B cell (primary cell): ENCODE measurements around the gene MYCBPAP. TPM values are rescaled to one million over a fixed set of nuclear protein-coding genes. Genes with fewer than 3 reads are reported as not detected.

Experiments
- ATAC-seq: fragments of 200-7000 bp; cut with Tn5 transposase; one replicate; pipeline ENCODE4 v1.10.0; 2021; ENCODE audit warnings: low read depth, mild to moderate bottlenecking, moderate number of reproducible peaks, moderate library complexity
- CTCF ChIA-PET: fragments of 350-600 bp; sonication (Branson Sonifier 250); formaldehyde crosslinking; loops from one replicate; lab custom pipeline; 2021; ENCODE audit warnings: antibody characterized with exemption, inconsistent platforms; lab: Charles Lee
- POLR2A ChIA-PET: fragments of 350-600 bp; sonication (Branson Sonifier 250); formaldehyde crosslinking; loops from one replicate; lab custom pipeline; 2021; ENCODE audit warnings: antibody characterized with exemption; lab: Charles Lee
- DNase-seq: peaks from one replicate; pipeline ENCODE4 v3.0.0; 2013
- H2AFZ ChIP-seq: 2 replicates; pipeline ENCODE4 v1.6.1; 2012; ENCODE audit warnings: mild to moderate bottlenecking, low read depth, low read length; ENCODE audit not compliant: insufficient read depth, poor library complexity, severe bottlenecking
- H3K27ac ChIP-seq, 2 donors: 1 replicate in 1 of 2; 2 replicates in 1 of 2; pipeline ENCODE4 v1.5.1; 2012 to 2013; ENCODE audit warnings: low read length in 2 of 2, mild to moderate bottlenecking in 2 of 2, moderate library complexity in 1 of 2
- H3K27me3 ChIP-seq, 4 experiments: fragments of 200-600 bp in 1 of 4; sonication (generic) in 1 of 4; replicated peaks in 1 of 4; 1 replicate in 2 of 4; 2 replicates in 2 of 4; pipeline versions ENCODE4 v1.6.1 to v1.7.0; 2013 to 2016; ENCODE audit warnings: low read length in 3 of 4, mild to moderate bottlenecking in 2 of 4, mixed read lengths in 1 of 4, moderate library complexity in 1 of 4; ENCODE audit not compliant: insufficient read depth in 4 of 4, control insufficient read depth in 3 of 4; ENCODE audit errors: control extremely low read depth in 1 of 4
- H3K36me3 ChIP-seq, 2 experiments: replicated peaks in 1 of 2; 1 replicate in 1 of 2; 2 replicates in 1 of 2; pipeline versions ENCODE4 v1.6.1 to v1.7.1; 2013; ENCODE audit warnings: low read length in 1 of 2; ENCODE audit not compliant: insufficient read depth in 2 of 2, control insufficient read depth in 1 of 2; ENCODE audit errors: control extremely low read depth in 1 of 2, extremely low read depth in 1 of 2
- H3K4me1 ChIP-seq, 2 donors: fragments of 200-600 bp in 1 of 2; sonication (generic) in 1 of 2; 1 replicate in 1 of 2; 2 replicates in 1 of 2; pipeline versions ENCODE4 v1.5.1 to v1.6.1; 2013 to 2017; ENCODE audit warnings: low read length in 2 of 2; ENCODE audit not compliant: control insufficient read depth in 2 of 2, insufficient read depth in 2 of 2
- H3K4me2 ChIP-seq: replicated peaks from 2 replicates; pipeline ENCODE3; 2012; ENCODE audit warnings: mild to moderate bottlenecking, low read depth, low read length; ENCODE audit not compliant: poor library complexity, severe bottlenecking
- H3K4me3 ChIP-seq, 5 experiments: fragments of 200-600 bp in 1 of 5; sonication (generic) in 1 of 5; 1 replicate in 3 of 5; 2 replicates in 2 of 5; pipeline versions ENCODE4 v1.5.1 to v1.7.0; 2011 to 2016; ENCODE audit warnings: low read length in 4 of 5, mild to moderate bottlenecking in 4 of 5, low read depth in 2 of 5, control low read depth in 1 of 5, moderate library complexity in 1 of 5; ENCODE audit not compliant: insufficient read depth in 1 of 5; ENCODE audit errors: control extremely low read depth in 1 of 5, extremely low read depth in 1 of 5
- H3K79me2 ChIP-seq: fragments of 200-600 bp; sonication (generic); one replicate; pipeline ENCODE4 v1.6.0; 2016; ENCODE audit warnings: low read length; ENCODE audit not compliant: control insufficient read depth, insufficient read depth
- H3K9ac ChIP-seq: fragments of 200-600 bp; sonication (generic); 2 replicates; pipeline ENCODE4 v1.6.1; 2017; ENCODE audit warnings: mild to moderate bottlenecking, low read length, moderate library complexity
- H3K9me3 ChIP-seq, 3 donors: one replicate each; pipeline versions ENCODE4 v1.6.1 to v1.7.1; 2013; ENCODE audit warnings: low read length in 2 of 3; ENCODE audit not compliant: control insufficient read depth in 2 of 3, insufficient read depth in 1 of 3; ENCODE audit errors: control extremely low read depth in 1 of 3
- H4K20me1 ChIP-seq: 2 replicates; pipeline ENCODE4 v1.6.0; 2012; ENCODE audit warnings: mild to moderate bottlenecking, low read length; ENCODE audit not compliant: insufficient read depth, control insufficient read depth, poor library complexity, severe bottlenecking
- H3K27ac Mint-ChIP-seq: one replicate; pipeline ENCODE4 v1.8.0; 2021; ENCODE audit warnings: mixed read lengths
- H3K27me3 Mint-ChIP-seq: one replicate; pipeline ENCODE4 v1.8.0; 2021; ENCODE audit warnings: mixed read lengths
- H3K4me1 Mint-ChIP-seq: one replicate; pipeline ENCODE4 v1.8.0; 2021; ENCODE audit warnings: mixed read lengths
- H3K4me3 Mint-ChIP-seq: one replicate; pipeline ENCODE4 v1.8.0; 2021; ENCODE audit warnings: mixed read lengths
- H3K9me3 Mint-ChIP-seq: one replicate; pipeline ENCODE4 v1.8.0; 2022; ENCODE audit warnings: mixed read lengths; ENCODE audit not compliant: insufficient read depth
- EZH2 ChIP-seq: IDR thresholded peaks from 2 replicates; pipeline ENCODE4 v1.6.1; 2012; ENCODE audit warnings: borderline replicate concordance, low read depth, mild to moderate bottlenecking, moderate library complexity, low read length; ENCODE audit not compliant: insufficient read depth, poor library complexity, severe bottlenecking
- WGBS: methylation state at CpG from one replicate; pipeline ENCODE4 v1.1.5; 2013; ENCODE audit warnings: missing lambda C conversion rate; ENCODE audit not compliant: insufficient coverage; 5-methylcytosine and 5-hydroxymethylcytosine counted together
- intact Hi-C: fragments of 100-400 bp; cut with micrococcal nuclease; formaldehyde crosslinking; loops from one replicate; pipeline ENCODE4 v1.10.0; 2022
- polyA plus RNA-seq: library from polyadenylated mRNA; depleted of rRNA; stranded (reverse); fragments of >200 nt; gene quantifications from 2 replicates; pipeline ENCODE4 v1.2.3, GENCODE V29; 2012
- total RNA-seq, 2 donors: library from RNA; stranded (reverse); fragments of 120-200 nt in 1 of 2; gene quantifications; 1 replicate in 1 of 2; 2 replicates in 1 of 2; pipeline versions ENCODE4 v1.2.3 to v1.2.4, GENCODE V29; 2013 to 2022
- TF ChIP-seq, protein P1 (sequence below): fragments of 200-600 bp; IDR thresholded peaks from one replicate; pipeline ENCODE4 v1.8.0; 2022; ENCODE audit warnings: antibody characterized with exemption, mild to moderate bottlenecking

MYCBPAP gene
- total and polyA plus RNA-seq, 2 donors (not counting 1 experiment from before 2014, with no cell fraction given), result 1.9 to 5.1 TPM

DNA sequence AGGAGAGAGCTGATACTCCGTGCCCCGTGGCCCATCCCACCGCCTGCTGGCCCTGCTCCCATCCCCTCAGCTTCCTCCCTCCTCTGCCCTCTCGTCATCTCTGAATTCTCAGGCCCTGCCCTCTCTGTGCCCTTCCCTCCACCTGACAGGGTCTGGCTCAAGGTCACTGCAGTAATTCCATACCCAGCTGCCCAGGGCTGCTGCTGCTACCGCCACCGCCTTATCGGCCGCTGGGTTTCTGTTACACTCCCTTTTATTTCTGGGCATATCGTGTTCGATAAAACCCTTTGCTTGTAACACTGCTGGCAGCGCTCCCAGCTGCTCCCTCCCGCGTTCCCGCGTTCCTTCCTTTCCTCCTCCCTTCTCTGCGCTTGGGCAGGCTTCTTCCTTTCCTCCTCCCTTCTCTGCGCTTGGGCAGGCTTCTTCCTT lies 25.5 kb downstream of the MYCBPAP start:
- Mint-ChIP-seq H3K4me3 (no peak overlapping the region), H3K4me1 (peaks cover 9% of the 10 kb centered on the region), H3K27me3 (peaks cover 68% of the 10 kb centered on the region), H3K27ac (no peak overlapping the region), H3K9me3 (no peaks in the 10 kb centered on the region)
- intact Hi-C loops, result no loop called here
- peaks cover 12 to 15% of the 10 kb centered on the region in 2 donors for H3K4me1 ChIP-seq
- H3K36me3 ChIP-seq, result no peaks in the 10 kb centered on the region
- TF ChIP-seq, protein P1, sequence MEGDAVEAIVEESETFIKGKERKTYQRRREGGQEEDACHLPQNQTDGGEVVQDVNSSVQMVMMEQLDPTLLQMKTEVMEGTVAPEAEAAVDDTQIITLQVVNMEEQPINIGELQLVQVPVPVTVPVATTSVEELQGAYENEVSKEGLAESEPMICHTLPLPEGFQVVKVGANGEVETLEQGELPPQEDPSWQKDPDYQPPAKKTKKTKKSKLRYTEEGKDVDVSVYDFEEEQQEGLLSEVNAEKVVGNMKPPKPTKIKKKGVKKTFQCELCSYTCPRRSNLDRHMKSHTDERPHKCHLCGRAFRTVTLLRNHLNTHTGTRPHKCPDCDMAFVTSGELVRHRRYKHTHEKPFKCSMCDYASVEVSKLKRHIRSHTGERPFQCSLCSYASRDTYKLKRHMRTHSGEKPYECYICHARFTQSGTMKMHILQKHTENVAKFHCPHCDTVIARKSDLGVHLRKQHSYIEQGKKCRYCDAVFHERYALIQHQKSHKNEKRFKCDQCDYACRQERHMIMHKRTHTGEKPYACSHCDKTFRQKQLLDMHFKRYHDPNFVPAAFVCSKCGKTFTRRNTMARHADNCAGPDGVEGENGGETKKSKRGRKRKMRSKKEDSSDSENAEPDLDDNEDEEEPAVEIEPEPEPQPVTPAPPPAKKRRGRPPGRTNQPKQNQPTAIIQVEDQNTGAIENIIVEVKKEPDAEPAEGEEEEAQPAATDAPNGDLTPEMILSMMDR, result no peak
- no peak for TF ChIP-seq EZH2
- no peak overlapping the region for H3K4me3 ChIP-seq
- peak overlapping the region; percentile 16 for H2AFZ ChIP-seq
- H3K27ac ChIP-seq, result no peak overlapping the region
- no peaks in the 10 kb centered on the region for H3K79me2 ChIP-seq
- 6% methylated on average over 17 of the region's 17 CpGs for WGBS
- no peak for DNase-seq
- H4K20me1 ChIP-seq, result no peaks in the 10 kb centered on the region
- peaks cover 0 to 57% (median 28%) of the 10 kb centered on the region in 4 experiments for H3K27me3 ChIP-seq
- CTCF ChIA-PET, result no interaction called here
- ATAC-seq, result no peak
- POLR2A ChIA-PET, result no interaction called here
- no peak overlapping the region for H3K9ac ChIP-seq
- peaks cover 0 to 4% (median 0%) of the 10 kb centered on the region in 3 donors for H3K9me3 ChIP-seq
- peak overlapping the region; percentile 33 for H3K4me2 ChIP-seq

DNA sequence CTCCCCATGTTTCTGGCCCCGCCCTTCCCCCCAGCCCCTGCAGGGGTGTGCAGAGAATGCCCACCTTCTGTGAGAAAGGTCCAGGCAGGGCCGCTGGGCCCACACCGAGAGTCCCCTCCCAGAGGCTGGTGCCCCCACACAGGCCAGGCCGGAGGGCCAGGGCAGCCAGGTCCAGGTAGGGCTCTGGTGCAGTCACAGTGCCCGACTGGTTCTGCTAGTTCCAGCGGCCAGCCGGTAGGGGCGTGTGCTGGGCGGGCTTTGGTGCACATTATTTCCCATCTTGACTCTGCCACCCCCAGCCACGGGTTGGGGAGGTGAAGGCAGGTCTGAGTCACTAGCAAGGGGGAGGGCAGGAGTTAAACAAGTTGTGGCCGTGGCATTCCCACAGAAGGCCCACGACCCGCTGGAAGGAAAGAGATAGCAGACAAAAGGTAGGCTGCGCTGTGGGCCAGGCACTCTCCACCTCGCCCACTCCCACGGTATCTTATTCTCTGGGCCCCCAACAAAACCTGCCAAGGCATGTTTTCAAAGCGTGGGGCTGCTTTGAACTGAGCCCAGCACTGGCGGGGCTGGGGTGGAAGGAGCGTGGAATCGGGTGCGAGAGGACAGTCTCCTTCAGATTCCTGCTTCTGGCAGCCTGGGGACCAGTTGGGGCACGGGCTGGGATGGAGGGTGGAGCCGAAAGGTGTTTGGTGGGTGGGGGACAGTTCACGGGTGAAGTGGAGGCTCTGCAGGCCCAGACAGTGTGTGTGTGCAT lies 26.2 kb downstream of the MYCBPAP start:
- ChIA-PET CTCF (no interaction called here), POLR2A (no interaction called here)
- no peak for DNase-seq
- Histone ChIP-seq H3K4me2 (no peak overlapping the region), H3K36me3 (no peaks in the 10 kb centered on the region), H3K9me3 (peaks cover 0 to 4% (median 0%) of the 10 kb centered on the region in 3 donors), H3K4me3 (no peak overlapping the region), H3K27ac (no peak overlapping the region), H3K4me1 (peaks cover 12 to 15% of the 10 kb centered on the region in 2 donors), H3K27me3 (peaks cover 0 to 51% (median 24%) of the 10 kb centered on the region in 4 experiments), H2AFZ (peak overlapping the region; percentile 16), H4K20me1 (no peaks in the 10 kb centered on the region), H3K9ac (no peak overlapping the region), H3K79me2 (no peaks in the 10 kb centered on the region)
- H3K27me3 Mint-ChIP-seq, result peaks cover 62% of the 10 kb centered on the region
- peaks cover 9% of the 10 kb centered on the region for H3K4me1 Mint-ChIP-seq
- WGBS, result 69% methylated on average over 21 of the region's 24 CpGs
- peak; percentile 33 for ATAC-seq
- no peaks in the 10 kb centered on the region for H3K9me3 Mint-ChIP-seq
- intact Hi-C loops, result no loop called here
- H3K27ac Mint-ChIP-seq, result no peak overlapping the region
- H3K4me3 Mint-ChIP-seq, result no peak overlapping the region
- TF ChIP-seq, protein P1, result peak; percentile 30
- no peak for TF ChIP-seq EZH2
